Activated naive CD4-positive, alpha-beta T cell treated with anti-CD3 and anti-CD28 coated beads, Interleukin-2, amount 50 U/mL, for 16 hours (primary cell): ENCODE data around the gene SGTB.
"Not testable (repeated sequence)": the region's sequence is repeated elsewhere in the genome, so short reads cannot be mapped to it uniquely, and the experiment has no call there.

Source experiments
- DNase-seq: peaks from one replicate; pipeline ENCODE4 v3.0.0-alpha.2; 2020

The SGTB gene

GRCh38 chr5:65654713-65655112 is 67.2 kb downstream of the SGTB start:
- no peak for DNase-seq

GRCh38 chr5:65651144-65651543 is 70.8 kb downstream of the SGTB start:
- no peak for DNase-seq

GRCh38 chr5:65647941-65648340 is 74.0 kb downstream of the SGTB start:
- no peak for DNase-seq

GRCh38 chr5:65646938-65647337 is 75.0 kb downstream of the SGTB start:
- DNase-seq, result no peak

GRCh38 chr5:65640240-65640639 is 81.7 kb downstream of the SGTB start:
- DNase-seq, result no peak

GRCh38 chr5:65630981-65631380 is 90.9 kb downstream of the SGTB start:
- no peak for DNase-seq

GRCh38 chr5:65625743-65626142 is 96.2 kb downstream of the SGTB start:
- DNase-seq, result no peak

GRCh38 chr5:65624571-65625555 is 97.0 kb downstream of the SGTB start, which contains the start of the genes SHLD3 and TRAPPC13:
SHLD3 (plus strand) TSS chr5:65625027; CDS start chr5:65629588, 4,561 bp downstream.
TRAPPC13 (plus strand) TSS chr5:65625027; CDS start chr5:65625061, 34 bp downstream.
- peak; percentile 77 for DNase-seq

GRCh38 chr5:65624025-65624570 is 97.8 kb downstream of the SGTB start, which contains the start of gene TRIM23:
TRIM23 (minus strand) TSS chr5:65624333; CDS start chr5:65624274, 59 bp downstream.
- DNase-seq, result peak; percentile 92

- DNase-seq, result no peak
These were observed 98.4 kb downstream of the SGTB start for GRCh38 chr5:65623482-65623881.

GRCh38 chr5:65621961-65622360 is 99.9 kb downstream of the SGTB start:
- not testable (repeated sequence) for DNase-seq

GRCh38 chr5:65620021-65620420 is 101.9 kb downstream of the SGTB start:
- DNase-seq, result no peak
